GM19452 (cell line): ENCODE data around the gene NME8.

Source experiments
- ATAC-seq: cut with Tn5 transposase; IDR thresholded peaks from one replicate; pipeline ENCODE4 v1.9.1; 2021; ENCODE audit not compliant: unreplicated experiment

The NME8 gene

GRCh38 chr7:37930226-37930948 is 82.0 kb downstream of the NME8 start:
- no peak for ATAC-seq

DNA sequence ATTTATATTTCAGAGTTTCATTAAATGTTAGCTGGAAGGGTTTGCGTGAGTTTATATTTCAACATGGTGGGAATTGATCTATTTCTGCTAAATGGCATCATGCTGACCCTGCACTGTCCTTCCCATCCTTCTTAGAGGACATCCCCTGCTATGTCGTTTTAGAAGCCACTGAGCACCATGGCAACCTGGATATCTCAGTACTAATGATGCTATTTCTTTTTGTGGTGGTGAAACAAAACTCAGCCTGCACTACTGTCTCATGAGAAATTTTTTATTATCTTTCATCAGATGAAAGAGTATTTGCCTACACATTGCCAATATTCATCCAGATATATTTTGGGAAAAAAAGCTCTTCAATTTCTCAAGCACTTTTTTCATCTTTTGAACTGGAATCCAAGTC is 84.1 kb downstream of the NME8 start:
- ATAC-seq, result no peak

- ATAC-seq, result no peak
Observed at GRCh38 chr7:37933018-37933566, 84.7 kb downstream of the NME8 start.

DNA sequence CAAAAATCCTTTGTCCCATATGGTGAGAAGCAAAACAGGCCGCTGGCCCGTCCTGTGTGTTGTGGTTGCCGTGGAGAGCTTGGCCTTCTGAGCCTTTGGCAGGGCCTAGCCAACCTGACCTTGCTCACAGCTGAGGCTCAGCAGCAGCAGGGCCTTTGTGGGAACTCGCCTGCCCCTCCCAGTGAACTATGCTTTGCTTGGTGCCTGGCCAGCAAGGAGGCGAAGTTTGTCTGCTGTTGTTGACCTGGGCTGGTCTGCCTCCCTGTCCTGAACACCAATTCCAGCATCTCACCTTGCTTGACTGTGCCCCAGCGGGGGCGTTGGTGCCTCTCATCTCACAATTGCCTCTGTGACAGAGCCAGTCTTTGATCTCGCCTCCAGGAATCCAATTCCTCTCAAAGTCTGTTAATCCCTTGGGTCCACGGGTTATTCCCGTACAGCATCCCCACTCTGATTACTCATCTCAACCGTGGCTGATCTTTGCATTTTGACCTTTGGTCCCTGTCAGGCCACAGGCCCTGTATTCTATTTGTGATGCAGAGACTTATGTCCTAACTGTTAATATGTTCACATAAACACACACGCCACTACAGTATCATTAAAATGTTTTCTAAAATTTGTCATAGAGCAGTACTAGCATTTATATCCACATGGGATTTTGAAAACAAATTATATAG is 94.7 kb downstream of the NME8 start:
- ATAC-seq, result no peak

DNA sequence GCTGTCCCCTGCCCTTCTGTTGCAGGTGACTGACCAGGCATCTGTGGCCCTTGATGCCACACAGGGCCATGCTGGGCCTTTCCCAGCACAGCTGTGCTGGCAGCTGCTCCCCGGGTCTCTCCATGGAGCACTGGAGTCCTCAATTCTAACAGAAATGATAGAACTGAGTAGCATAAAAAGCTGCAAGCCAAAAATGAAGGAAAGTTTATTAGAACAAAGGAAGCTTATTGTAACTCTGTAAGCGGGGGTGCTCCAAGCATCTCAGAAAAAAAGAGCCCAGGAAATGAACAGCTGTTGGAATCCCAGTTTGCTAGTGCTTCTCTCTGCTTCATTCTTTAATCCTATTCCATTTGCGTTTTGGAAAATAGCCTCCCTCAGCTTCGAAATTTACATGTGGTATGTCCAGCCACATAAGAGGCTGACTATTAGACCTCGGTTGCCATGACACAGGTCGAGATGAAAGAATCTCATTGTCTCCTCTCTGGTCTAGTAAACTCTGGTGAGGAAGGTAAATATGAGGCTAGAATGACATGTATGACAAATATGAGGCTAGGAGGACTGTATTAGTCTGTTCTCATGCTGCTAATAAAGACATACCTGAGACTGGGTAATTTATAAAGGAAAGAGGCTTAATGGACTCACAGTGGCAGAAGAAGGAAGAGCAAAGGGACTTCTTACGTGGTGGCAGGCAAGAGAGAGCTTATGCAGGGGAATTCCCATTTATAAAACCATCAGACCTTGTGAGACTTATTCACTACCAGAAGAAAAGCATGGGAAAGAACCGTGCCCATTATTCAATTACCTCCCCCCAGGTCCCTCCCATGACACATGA is 95.7 kb downstream of the NME8 start:
- ATAC-seq, result no peak

DNA sequence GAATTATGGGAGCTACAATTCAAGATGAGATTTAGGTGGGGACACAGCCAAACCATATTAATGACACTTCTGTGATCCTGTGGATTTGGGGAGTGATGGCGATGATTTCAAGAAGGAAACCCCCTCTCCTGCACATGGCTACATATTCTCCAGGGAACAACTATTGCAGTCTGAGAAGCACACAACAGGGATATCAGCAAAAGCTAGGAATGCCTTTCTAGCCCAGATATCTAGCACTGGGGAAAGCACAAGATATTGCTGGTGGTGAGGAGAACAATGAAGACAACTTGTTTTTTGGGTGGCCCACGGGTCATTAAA is 96.3 kb downstream of the NME8 start:
- ATAC-seq, result no peak

DNA sequence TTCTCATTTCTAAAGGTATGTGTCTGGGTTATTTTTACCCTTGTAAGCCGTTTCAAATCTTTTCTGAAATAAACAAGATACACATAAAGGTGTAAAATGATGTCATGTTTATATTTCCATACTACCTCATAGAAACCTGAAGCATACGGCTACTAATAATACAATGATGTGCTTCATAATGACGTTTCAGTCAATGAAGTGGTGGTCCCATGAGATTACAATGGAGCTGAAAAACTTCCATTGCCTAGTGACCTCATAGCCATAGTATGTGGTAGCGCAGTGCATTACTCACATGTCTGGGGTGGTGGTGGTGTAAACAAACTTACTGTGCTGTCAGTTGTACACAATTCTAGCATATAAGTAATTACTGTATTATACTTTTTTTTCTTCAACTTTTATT is 96.9 kb downstream of the NME8 start:
- ATAC-seq, result no peak

GRCh38 chr7:37947138-37947940 is 98.9 kb downstream of the NME8 start:
- no peak for ATAC-seq

DNA sequence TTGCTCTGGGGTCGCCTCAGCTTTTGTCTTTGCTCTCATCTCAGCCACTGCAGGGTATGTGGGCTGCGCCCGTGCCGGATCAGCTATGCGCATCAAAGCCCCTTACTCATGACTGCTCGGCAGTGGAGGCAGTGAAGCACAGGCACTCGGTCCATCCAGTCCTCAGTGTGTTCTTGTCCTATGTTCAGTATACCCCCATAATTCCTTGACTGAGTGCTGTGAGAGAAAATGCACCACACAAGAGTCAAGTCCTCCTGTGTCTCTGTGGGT is 99.5 kb downstream of the NME8 start:
- ATAC-seq, result no peak
